ENCODE results near the gene CD27. TPM values are rescaled to one million over a fixed set of nuclear protein-coding genes. Genes with fewer than 3 reads are reported as not detected.

Gene CD27
- total and polyA plus RNA-seq, 9 of the 15 experiments (the other 6 are each of a cell fraction or from before 2014, with no cell fraction given), result 0.24 TPM; not detected in 8

- TF ChIP-seq ZNF699 (CRISPR knock-in tag; IDR thresholded peaks at IDR 0.05; ENCODE audit: insufficient replicate concordance) (no peak), ELF1 (tag; IDR thresholded peaks at IDR 0.05) (peak; percentile 16; the same call in 1 of the 2 replicates), HEY1 (CRISPR knock-in tag; IDR thresholded peaks at IDR 0.05; ENCODE audit: borderline replicate concordance) (no peak), ZNF398 (CRISPR knock-in tag; IDR thresholded peaks at IDR 0.05) (no peak), E2F4 (CRISPR knock-in tag; IDR thresholded peaks at IDR 0.05; ENCODE audit: low read depth) (peak; percentile 85), RNF2 (IDR thresholded peaks at IDR 0.05) (no peak), BMI1 (IDR thresholded peaks at IDR 0.05; ENCODE audit: low read length) (no peak), TCF15 (CRISPR knock-in tag; IDR thresholded peaks at IDR 0.05) (no peak), DPF2 (IDR thresholded peaks at IDR 0.05) (no peak; the same call in 1 of the 2 replicates), CBFB (CRISPR knock-in tag; IDR thresholded peaks at IDR 0.05) (no peak), ZNF232 (CRISPR knock-in tag; IDR thresholded peaks at IDR 0.05) (no peak), ZBTB9 (CRISPR knock-in tag; IDR thresholded peaks at IDR 0.05) (no peak), MNT (conservative IDR thresholded peaks at IDR 0.05) (peak; percentile 66 to 89; a peak in 3 of 4 replicates)
Measured at GRCh38 chr12:6493497-6494257, 48.9 kb downstream of the CD27 start, which contains the start of gene NCAPD2 (continued).

All from K562 (cell line).